ENCODE results near the gene CNOT4. TPM values are rescaled to one million over a fixed set of nuclear protein-coding genes. Genes with fewer than 3 reads are reported as not detected.

CNOT4 gene
- total and polyA plus RNA-seq, 2 of the 13 experiments (the other 11 are each of a cell fraction or from before 2014, with no cell fraction given), result 7.4 to 8.4 TPM

DNA sequence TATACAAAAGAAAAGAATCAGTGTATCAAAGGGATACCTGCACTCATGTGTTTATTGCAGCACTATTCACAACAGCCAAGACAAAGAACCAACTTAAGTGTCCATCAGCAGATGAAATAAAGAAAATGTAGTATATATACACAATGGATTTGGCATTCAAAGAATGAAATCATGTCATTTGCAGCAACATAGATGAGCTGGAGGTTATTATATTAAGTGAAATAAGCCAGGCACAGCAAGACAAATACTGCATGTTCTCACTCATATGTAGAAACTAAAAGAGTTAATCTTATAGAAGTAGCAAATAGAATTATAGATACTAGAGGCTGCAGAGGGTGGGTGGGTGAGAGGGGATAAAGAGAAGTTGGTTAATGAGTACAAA, 28.3 kb downstream of the CNOT4 start:
- no peaks in the 10 kb centered on the region for H3K36me3 ChIP-seq (replicated peaks in 1 of 2; ENCODE audit: control insufficient read depth in 1 of 2, insufficient read depth in 2 of 2, low read length in 2 of 2)
- in situ Hi-C loops (cut with HindIII; ENCODE audit: extremely low pct_ligation_motif_present, low pct_unique_long_range_greater_than_20kb), result no loop called here
- no peaks in the 10 kb centered on the region for H3K4me1 ChIP-seq (ENCODE audit: insufficient read depth, low read length)
- DNase-seq (ENCODE audit: low spot score) (no peak), FAIRE-seq (no peak), ATAC-seq (no peak)
- H3K79me2 ChIP-seq (ENCODE audit: insufficient read depth, low read length), result peaks cover 65% of the 10 kb centered on the region
- no peaks in the 10 kb centered on the region for H3K9me3 ChIP-seq (ENCODE audit: low read length)
- ChIA-PET POLR2A (no interaction called here), CTCF (ENCODE audit: low intra/inter-chr PET ratio, low total read pairs) (no interaction called here)
- H4K20me1 ChIP-seq (ENCODE audit: insufficient read depth, low read length), result no peaks in the 10 kb centered on the region; the same call in 1 of the 2 replicates
- H3K27me3 ChIP-seq (ENCODE audit: control insufficient read depth in 1 of 2, insufficient read depth in 2 of 2, low read length in 2 of 2), result no peaks in the 10 kb centered on the region
- no peak overlapping the region for H3K27ac ChIP-seq (ENCODE audit: extremely low read length, insufficient read depth, low read length)
- no peak overlapping the region for H3K9ac ChIP-seq (ENCODE audit: insufficient read depth, low read depth, low read length)
- intact Hi-C loops (cut with micrococcal nuclease; ENCODE audit: unreplicated experiment), result no loop called here
- TF ChIP-seq PRPF4 (IDR thresholded peaks at IDR 0.05; ENCODE audit: low read depth, low read length, poor library complexity, severe bottlenecking) (no peak), ZNF24 (IDR thresholded peaks at IDR 0.05) (no peak), SMARCE1 (IDR thresholded peaks at IDR 0.05; ENCODE audit: borderline replicate concordance) (no peak), ZNF558 (CRISPR knock-in tag; IDR thresholded peaks at IDR 0.05; ENCODE audit: borderline replicate concordance) (no peak), NFKBIZ (CRISPR knock-in tag; IDR thresholded peaks at IDR 0.05) (no peak), EED (CRISPR knock-in tag; IDR thresholded peaks at IDR 0.05) (no peak), MEIS2 (CRISPR knock-in tag; IDR thresholded peaks at IDR 0.05) (no peak), HDAC6 (IDR thresholded peaks at IDR 0.05; ENCODE audit: low read depth, low read length) (no peak), ZNF10 (CRISPR knock-in tag; IDR thresholded peaks at IDR 0.05; ENCODE audit: borderline replicate concordance, low read depth) (no peak), NCOA5 (CRISPR knock-in tag; IDR thresholded peaks at IDR 0.05) (no peak), ELF1 (CRISPR knock-in tag; IDR thresholded peaks at IDR 0.05) (no peak), ZIK1 (CRISPR knock-in tag; IDR thresholded peaks at IDR 0.05; ENCODE audit: borderline replicate concordance, low read depth) (no peak), PTBP1 (IDR thresholded peaks at IDR 0.05; ENCODE audit: low read depth, low read length, poor library complexity, severe bottlenecking) (no peak), XBP1 (CRISPR knock-in tag; IDR thresholded peaks at IDR 0.05) (no peak), EP300 (IDR thresholded peaks at IDR 0.05; ENCODE audit: low read depth in 2 of 2, low read length in 2 of 2) (no peak), EP300 (CRISPR knock-in tag; IDR thresholded peaks at IDR 0.05; ENCODE audit: borderline replicate concordance) (no peak), ZSCAN30 (CRISPR knock-in tag; IDR thresholded peaks at IDR 0.05) (no peak)
- TF ChIP-seq, protein P1, sequence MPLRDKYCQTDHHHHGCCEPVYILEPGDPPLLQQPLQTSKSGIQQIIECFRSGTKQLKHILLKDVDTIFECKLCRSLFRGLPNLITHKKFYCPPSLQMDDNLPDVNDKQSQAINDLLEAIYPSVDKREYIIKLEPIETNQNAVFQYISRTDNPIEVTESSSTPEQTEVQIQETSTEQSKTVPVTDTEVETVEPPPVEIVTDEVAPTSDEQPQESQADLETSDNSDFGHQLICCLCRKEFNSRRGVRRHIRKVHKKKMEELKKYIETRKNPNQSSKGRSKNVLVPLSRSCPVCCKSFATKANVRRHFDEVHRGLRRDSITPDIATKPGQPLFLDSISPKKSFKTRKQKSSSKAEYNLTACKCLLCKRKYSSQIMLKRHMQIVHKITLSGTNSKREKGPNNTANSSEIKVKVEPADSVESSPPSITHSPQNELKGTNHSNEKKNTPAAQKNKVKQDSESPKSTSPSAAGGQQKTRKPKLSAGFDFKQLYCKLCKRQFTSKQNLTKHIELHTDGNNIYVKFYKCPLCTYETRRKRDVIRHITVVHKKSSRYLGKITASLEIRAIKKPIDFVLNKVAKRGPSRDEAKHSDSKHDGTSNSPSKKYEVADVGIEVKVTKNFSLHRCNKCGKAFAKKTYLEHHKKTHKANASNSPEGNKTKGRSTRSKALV (CRISPR knock-in tag; IDR thresholded peaks at IDR 0.05), result no peak
- TF ChIP-seq, protein P2, sequence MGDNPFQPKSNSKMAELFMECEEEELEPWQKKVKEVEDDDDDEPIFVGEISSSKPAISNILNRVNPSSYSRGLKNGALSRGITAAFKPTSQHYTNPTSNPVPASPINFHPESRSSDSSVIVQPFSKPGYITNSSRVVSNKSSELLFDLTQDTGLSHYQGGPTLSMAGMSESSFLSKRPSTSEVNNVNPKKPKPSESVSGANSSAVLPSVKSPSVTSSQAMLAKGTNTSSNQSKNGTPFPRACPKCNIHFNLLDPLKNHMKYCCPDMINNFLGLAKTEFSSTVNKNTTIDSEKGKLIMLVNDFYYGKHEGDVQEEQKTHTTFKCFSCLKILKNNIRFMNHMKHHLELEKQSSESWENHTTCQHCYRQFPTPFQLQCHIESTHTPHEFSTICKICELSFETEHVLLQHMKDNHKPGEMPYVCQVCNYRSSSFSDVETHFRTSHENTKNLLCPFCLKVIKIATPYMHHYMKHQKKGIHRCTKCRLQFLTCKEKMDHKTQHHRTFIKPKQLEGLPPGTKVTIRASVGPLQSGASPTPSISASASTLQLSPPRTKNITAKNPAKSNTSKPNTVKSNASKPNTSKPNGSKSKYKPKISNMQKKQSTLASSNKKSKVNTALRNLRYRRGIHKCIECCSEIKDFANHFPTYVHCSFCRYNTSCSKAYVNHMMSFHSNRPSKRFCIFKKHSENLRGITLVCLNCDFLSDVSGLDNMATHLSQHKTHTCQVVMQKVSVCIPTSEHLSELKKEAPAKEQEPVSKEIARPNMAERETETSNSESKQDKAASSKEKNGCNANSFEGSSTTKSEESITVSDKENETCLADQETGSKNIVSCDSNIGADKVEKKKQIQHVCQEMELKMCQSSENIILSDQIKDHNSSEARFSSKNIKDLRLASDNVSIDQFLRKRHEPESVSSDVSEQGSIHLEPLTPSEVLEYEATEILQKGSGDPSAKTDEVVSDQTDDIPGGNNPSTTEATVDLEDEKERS (CRISPR knock-in tag; IDR thresholded peaks at IDR 0.05), result no peak
- H3K4me2 ChIP-seq (ENCODE audit: low read depth, low read length), result no peak overlapping the region
- BruUV-seq (replicated peaks), result no TSS peak
- no peak overlapping the region for H2AFZ ChIP-seq (ENCODE audit: low read length)
- H3K4me3 ChIP-seq (replicated peaks in 1 of 3; ENCODE audit: insufficient read depth in 1 of 3, low read depth in 2 of 3, low read length in 3 of 3), result no peak overlapping the region

All from HepG2 (cell line).